Measurements from ENCODE around the gene CCDC80.

CCDC80 gene

GRCh38 chr3:112557976-112558375 is 83.0 kb downstream of the CCDC80 start:
- TF ChIP-seq, protein P1, sequence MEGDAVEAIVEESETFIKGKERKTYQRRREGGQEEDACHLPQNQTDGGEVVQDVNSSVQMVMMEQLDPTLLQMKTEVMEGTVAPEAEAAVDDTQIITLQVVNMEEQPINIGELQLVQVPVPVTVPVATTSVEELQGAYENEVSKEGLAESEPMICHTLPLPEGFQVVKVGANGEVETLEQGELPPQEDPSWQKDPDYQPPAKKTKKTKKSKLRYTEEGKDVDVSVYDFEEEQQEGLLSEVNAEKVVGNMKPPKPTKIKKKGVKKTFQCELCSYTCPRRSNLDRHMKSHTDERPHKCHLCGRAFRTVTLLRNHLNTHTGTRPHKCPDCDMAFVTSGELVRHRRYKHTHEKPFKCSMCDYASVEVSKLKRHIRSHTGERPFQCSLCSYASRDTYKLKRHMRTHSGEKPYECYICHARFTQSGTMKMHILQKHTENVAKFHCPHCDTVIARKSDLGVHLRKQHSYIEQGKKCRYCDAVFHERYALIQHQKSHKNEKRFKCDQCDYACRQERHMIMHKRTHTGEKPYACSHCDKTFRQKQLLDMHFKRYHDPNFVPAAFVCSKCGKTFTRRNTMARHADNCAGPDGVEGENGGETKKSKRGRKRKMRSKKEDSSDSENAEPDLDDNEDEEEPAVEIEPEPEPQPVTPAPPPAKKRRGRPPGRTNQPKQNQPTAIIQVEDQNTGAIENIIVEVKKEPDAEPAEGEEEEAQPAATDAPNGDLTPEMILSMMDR (IDR thresholded peaks at IDR 0.05; ENCODE audit: low read depth, low read length): no peak
- TF ChIP-seq MYC (IDR thresholded peaks at IDR 0.05; ENCODE audit: low read depth, low read length): no peak
- no peak for TF ChIP-seq POLR2A (IDR thresholded peaks at IDR 0.05; ENCODE audit: extremely low read depth, insufficient read length)
- TF ChIP-seq, protein P2, sequence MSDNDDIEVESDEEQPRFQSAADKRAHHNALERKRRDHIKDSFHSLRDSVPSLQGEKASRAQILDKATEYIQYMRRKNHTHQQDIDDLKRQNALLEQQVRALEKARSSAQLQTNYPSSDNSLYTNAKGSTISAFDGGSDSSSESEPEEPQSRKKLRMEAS (IDR thresholded peaks at IDR 0.05; ENCODE audit: low read depth, low read length): no peak
- DNase-seq (ENCODE audit: low read depth): peak; percentile 14
- no peak overlapping the region for H3K4me3 ChIP-seq (ENCODE audit: low read depth, low read length)

GRCh38 chr3:112555535-112556170 is 85.3 kb downstream of the CCDC80 start:
- H3K4me3 ChIP-seq (ENCODE audit: low read depth, low read length): no peak overlapping the region
- DNase-seq (ENCODE audit: low read depth): no peak
- TF ChIP-seq MYC (IDR thresholded peaks at IDR 0.05; ENCODE audit: low read depth, low read length): no peak
- TF ChIP-seq POLR2A (IDR thresholded peaks at IDR 0.05; ENCODE audit: extremely low read depth, insufficient read length): no peak
- TF ChIP-seq, protein P1 (IDR thresholded peaks at IDR 0.05; ENCODE audit: low read depth, low read length): no peak
- TF ChIP-seq, protein P2 (IDR thresholded peaks at IDR 0.05; ENCODE audit: low read depth, low read length): no peak

DNA sequence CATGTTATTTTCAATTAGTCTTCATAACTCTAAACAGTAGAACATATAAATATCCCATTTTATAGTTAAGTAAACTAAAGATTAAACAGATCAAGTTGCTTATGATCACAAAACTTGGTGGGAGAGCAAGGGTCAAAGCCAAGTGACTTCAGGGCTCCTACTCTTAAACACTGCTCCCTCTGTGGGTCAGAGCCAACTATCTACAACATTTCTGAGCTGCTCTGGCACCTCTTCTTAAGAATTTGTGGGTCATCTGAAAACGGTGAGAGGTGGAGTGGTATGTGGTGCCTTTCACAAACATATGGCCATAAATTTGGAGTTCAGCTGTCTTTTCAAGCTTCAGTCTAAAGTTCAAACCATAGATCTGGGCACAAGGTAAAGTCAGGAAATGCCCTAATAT is 90.1 kb downstream of the CCDC80 start:
- DNase-seq (ENCODE audit: low read depth): no peak
- TF ChIP-seq, protein P2 (IDR thresholded peaks at IDR 0.05; ENCODE audit: low read depth, low read length): no peak
- TF ChIP-seq POLR2A (IDR thresholded peaks at IDR 0.05; ENCODE audit: extremely low read depth, insufficient read length): no peak
- TF ChIP-seq, protein P1 (IDR thresholded peaks at IDR 0.05; ENCODE audit: low read depth, low read length): no peak
- no peak for TF ChIP-seq MYC (IDR thresholded peaks at IDR 0.05; ENCODE audit: low read depth, low read length)

More for the DNA sequence above, 90.1 kb downstream of the CCDC80 start:
- no peak overlapping the region for H3K4me3 ChIP-seq (ENCODE audit: low read depth, low read length)

Measured in NB4 (cell line).